VCaP (cell line): ENCODE measurements around the gene KIF1C.

Experiments used
- H3K27ac ChIP-seq: fragments of 450-650 bp; 2 replicates; pipeline ENCODE4 v1.5.1; 2017
- CTCF ChIP-seq: fragments of 450-650 bp; conservative IDR thresholded peaks from 2 replicates; pipeline ENCODE4 v1.5.1; 2017; ENCODE audit warnings: mild to moderate bottlenecking, moderate library complexity

The KIF1C gene

GRCh38 chr17:5035315-5035714, 37.6 kb downstream of the KIF1C start, which contains the start of gene SLC52A1:
Gene SLC52A1, minus strand, starts transcription at chr17:5035426. Its CDS starts 820 bp downstream, at chr17:5034606.
- H3K27ac ChIP-seq = no peak within 1 kb of the TSS
- TF ChIP-seq CTCF = no peak

- TF ChIP-seq CTCF = no peak
- no peak overlapping the region for H3K27ac ChIP-seq
Observed at GRCh38 chr17:5042157-5043022, 44.6 kb downstream of the KIF1C start.

GRCh38 chr17:5043524-5043923, 45.8 kb downstream of the KIF1C start:
- no peak for TF ChIP-seq CTCF
- no peak overlapping the region for H3K27ac ChIP-seq

DNA sequence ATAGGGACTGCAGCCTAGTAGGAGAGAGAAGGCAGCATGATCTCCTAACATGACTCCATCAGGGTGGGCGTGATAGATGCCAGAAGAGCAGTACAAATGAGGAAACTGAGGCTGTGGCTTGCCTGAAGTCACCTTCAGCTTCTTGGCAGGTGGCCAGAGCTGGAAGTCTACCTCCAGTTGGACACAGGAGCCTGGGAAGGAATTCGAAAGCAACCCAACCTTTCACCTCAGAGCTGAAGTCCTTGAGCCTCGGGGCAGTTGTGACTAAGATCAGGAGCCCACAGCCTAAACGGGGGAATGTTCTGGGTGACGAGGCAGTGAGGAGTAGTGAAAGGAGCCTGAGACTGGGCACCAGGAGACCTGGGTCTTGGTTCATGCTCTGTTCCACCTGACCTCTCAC, 46.9 kb downstream of the KIF1C start:
- H3K27ac ChIP-seq = no peak overlapping the region
- no peak for TF ChIP-seq CTCF

- H3K27ac ChIP-seq = no peak overlapping the region
- no peak for TF ChIP-seq CTCF
Observed at GRCh38 chr17:5045496-5045895, 47.7 kb downstream of the KIF1C start.

- no peak overlapping the region for H3K27ac ChIP-seq
- TF ChIP-seq CTCF = no peak
Observed at GRCh38 chr17:5047446-5047845, 49.7 kb downstream of the KIF1C start.

DNA sequence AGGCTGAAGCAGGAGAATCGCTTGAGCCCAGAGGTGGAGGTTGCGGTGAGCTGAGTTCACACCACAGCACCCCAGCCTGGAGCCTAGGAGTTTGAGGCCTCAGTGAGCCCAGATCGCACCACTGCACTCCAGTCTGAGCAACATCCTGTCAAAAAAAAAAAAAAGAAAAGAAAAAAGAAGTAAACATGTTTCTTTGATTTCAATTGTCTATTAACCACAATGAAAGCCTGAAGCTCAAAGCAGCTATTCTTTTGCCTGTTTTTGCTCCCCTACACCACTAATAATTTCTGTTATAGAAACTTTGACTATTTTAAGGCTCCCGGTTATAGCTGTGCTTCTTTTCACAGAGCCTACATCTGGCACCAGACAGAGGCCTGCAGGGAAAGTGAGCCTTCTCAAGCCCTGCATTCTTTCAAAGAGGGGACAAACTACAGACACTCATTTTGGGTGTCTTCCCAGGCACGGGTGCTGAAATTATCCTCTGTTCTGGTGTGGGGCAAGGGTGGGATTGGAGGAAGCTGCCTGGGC, 51.6 kb downstream of the KIF1C start:
- no peak for TF ChIP-seq CTCF
- H3K27ac ChIP-seq = no peak overlapping the region
